GM10847 (cell line): ENCODE data around the gene SMPDL3A.

Experiments
- POLR2A ChIP-seq: IDR thresholded peaks from 2 replicates; pipeline ENCODE4 v1.6.1; 2011; ENCODE audit not compliant: insufficient read length; ENCODE audit errors: extremely low read depth

SMPDL3A gene

GRCh38 chr6:122770835-122771601 lies 18.0 kb upstream of the SMPDL3A start:
- TF ChIP-seq POLR2A = no peak

- TF ChIP-seq POLR2A = no peak
These were observed 16.2 kb upstream of the SMPDL3A start for GRCh38 chr6:122772724-122773415.

GRCh38 chr6:122775975-122776374 lies 13.1 kb upstream of the SMPDL3A start:
- no peak for TF ChIP-seq POLR2A

- no peak for TF ChIP-seq POLR2A
These were observed 10.8 kb upstream of the SMPDL3A start for GRCh38 chr6:122778302-122778701.

- no peak for TF ChIP-seq POLR2A
These were observed 9.9 kb upstream of the SMPDL3A start for GRCh38 chr6:122778985-122779661.

GRCh38 chr6:122779667-122780066 lies 9.4 kb upstream of the SMPDL3A start, which contains the start of gene FABP7:
Gene FABP7, plus strand, starts transcription at chr6:122779716. Its CDS starts 79 bp downstream, at chr6:122779795.
- no peak for TF ChIP-seq POLR2A

- TF ChIP-seq POLR2A = no peak
These were observed 8.9 kb upstream of the SMPDL3A start for GRCh38 chr6:122780114-122780513.

GRCh38 chr6:122781716-122782115 lies 7.3 kb upstream of the SMPDL3A start:
- TF ChIP-seq POLR2A = no peak

GRCh38 chr6:122783401-122783800 lies 5.7 kb upstream of the SMPDL3A start:
- no peak for TF ChIP-seq POLR2A

GRCh38 chr6:122785891-122786290 lies 3.2 kb upstream of the SMPDL3A start:
- TF ChIP-seq POLR2A = no peak

- no peak for TF ChIP-seq POLR2A
These were observed 1.3 kb upstream of the SMPDL3A start for GRCh38 chr6:122787721-122788120.

GRCh38 chr6:122788208-122788607 lies 850 bp upstream of the SMPDL3A start:
- no peak for TF ChIP-seq POLR2A

- TF ChIP-seq POLR2A = no peak
These were observed 336 bp upstream of the SMPDL3A start for GRCh38 chr6:122788663-122789181.

- no peak for TF ChIP-seq POLR2A
These were observed 967 bp downstream of the SMPDL3A start for GRCh38 chr6:122790028-122790422.

- no peak for TF ChIP-seq POLR2A
These were observed 1.6 kb downstream of the SMPDL3A start for GRCh38 chr6:122790423-122791309.
